ENCODE results near the gene TMEM273. TPM values are rescaled to one million over a fixed set of nuclear protein-coding genes. Genes with fewer than 3 reads are reported as not detected.

Gene TMEM273
- total RNA-seq, 4 donors from 2014 or later = 18.6 to 37.9 (median 28.8) TPM

DNA sequence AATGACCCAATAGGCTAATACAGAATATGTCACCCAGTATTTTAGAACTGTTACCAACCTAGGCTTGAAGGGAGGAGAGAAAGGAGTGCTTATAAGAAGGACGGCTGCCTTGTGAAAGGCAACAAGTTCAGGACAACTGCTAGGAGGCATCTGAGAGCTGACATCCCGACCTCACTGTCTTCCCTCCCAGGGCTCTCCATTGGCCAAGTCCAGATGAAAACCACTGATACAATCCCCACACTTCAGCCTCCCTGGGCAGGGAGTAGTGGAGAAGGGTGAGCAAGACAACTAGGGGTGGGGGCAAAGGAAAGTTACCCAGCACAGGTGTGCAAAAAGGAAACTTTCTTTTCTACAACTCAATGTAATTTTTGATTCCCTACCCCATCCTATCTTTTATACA lies 29.5 kb upstream of the TMEM273 start:
- TF ChIP-seq POLR2A (IDR thresholded peaks at IDR 0.05) = no peak
- no peak for TF ChIP-seq CTCF (IDR thresholded peaks at IDR 0.05)
- TF ChIP-seq EP300 (IDR thresholded peaks at IDR 0.05) = no peak
- Histone ChIP-seq H3K36me3 (no peaks in the 10 kb centered on the region), H3K27me3 (no peaks in the 10 kb centered on the region), H3K4me1 (no peaks in the 10 kb centered on the region), H3K9me3 (peaks cover 0 to 11% (median 0%) of the 10 kb centered on the region in 4 donors), H3K4me3 (no peak overlapping the region), H3K27ac (no peak overlapping the region)
- DNase-seq (ENCODE audit: low spot score in 2 of 2) = no peak
- WGBS, 2 donors = 42 to 51% methylated on average over 2 of the region's 2 CpGs

DNA sequence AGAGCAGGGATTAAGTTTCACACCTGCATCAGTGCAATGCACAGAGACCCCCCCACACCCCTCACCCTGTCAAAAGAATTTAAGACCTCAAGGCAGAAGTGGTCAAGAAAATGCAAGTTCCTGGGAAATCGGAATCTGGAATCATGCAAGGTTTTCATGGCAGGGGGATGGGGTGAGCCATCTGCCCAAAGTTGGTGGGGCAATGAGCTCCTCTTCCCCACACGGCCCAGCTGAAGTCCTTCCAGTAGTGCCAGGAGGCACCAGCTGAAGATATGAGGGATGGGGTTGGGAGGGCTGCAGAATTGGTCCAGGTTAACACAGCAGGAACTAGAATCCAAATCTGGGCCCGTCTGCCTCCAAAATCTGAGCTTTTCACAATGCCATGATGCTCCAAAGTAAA lies 25.0 kb upstream of the TMEM273 start:
- no peak for DNase-seq (ENCODE audit: low spot score in 2 of 2)
- H3K9me3 ChIP-seq = no peaks in the 10 kb centered on the region
- TF ChIP-seq EP300 (IDR thresholded peaks at IDR 0.05) (no peak), POLR2A (IDR thresholded peaks at IDR 0.05) (no peak), CTCF (IDR thresholded peaks at IDR 0.05) (no peak)
- no peaks in the 10 kb centered on the region for H3K4me1 ChIP-seq
- H3K4me3 ChIP-seq = no peak overlapping the region
- no peaks in the 10 kb centered on the region for H3K36me3 ChIP-seq
- H3K27ac ChIP-seq = no peak overlapping the region
- WGBS, 2 donors = 73 to 74% methylated on average over 3 of the region's 3 CpGs
- no peaks in the 10 kb centered on the region for H3K27me3 ChIP-seq

DNA sequence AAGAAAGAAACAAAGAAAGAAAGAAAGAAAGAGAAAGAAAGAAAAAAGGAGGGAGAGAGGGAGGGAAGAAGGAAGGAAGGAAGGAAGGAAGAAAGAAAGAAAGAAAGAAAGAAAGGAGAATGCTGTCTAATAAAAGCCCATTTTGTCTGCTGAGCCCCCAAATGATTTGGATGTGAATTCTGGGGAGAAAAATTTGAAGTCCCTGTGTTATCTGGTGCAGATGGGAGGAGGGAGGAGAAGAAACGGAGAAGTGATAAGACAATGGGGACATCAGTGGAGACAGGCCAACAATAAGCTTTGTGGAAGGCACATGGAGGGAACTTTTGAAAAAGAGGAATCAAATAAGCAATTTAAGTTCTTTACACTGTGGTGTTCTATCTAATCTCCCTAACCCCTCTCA lies 24.6 kb upstream of the TMEM273 start:
- Histone ChIP-seq H3K9me3 (no peaks in the 10 kb centered on the region), H3K4me3 (no peak overlapping the region), H3K27me3 (no peaks in the 10 kb centered on the region), H3K4me1 (no peaks in the 10 kb centered on the region), H3K36me3 (no peaks in the 10 kb centered on the region), H3K27ac (no peak overlapping the region)
- no peak for DNase-seq (ENCODE audit: low spot score in 2 of 2)
- TF ChIP-seq POLR2A (IDR thresholded peaks at IDR 0.05) (no peak), CTCF (IDR thresholded peaks at IDR 0.05) (no peak), EP300 (IDR thresholded peaks at IDR 0.05) (no peak)
- WGBS, 2 donors = 30 to 37% methylated on average over 1 of the region's 1 CpG

GRCh38 chr10:49212076-49212475 lies 23.9 kb upstream of the TMEM273 start:
- no peaks in the 10 kb centered on the region for H3K9me3 ChIP-seq
- no peak overlapping the region for H3K4me3 ChIP-seq
- H3K36me3 ChIP-seq = no peaks in the 10 kb centered on the region
- WGBS, 2 donors = 86 to 88% methylated on average over 1 of the region's 1 CpG
- TF ChIP-seq EP300 (IDR thresholded peaks at IDR 0.05) = no peak
- no peak for TF ChIP-seq POLR2A (IDR thresholded peaks at IDR 0.05)
- no peak for TF ChIP-seq CTCF (IDR thresholded peaks at IDR 0.05)
- no peak for DNase-seq (ENCODE audit: low spot score in 2 of 2)
- no peaks in the 10 kb centered on the region for H3K27me3 ChIP-seq
- H3K27ac ChIP-seq = no peak overlapping the region
- no peaks in the 10 kb centered on the region for H3K4me1 ChIP-seq

DNA sequence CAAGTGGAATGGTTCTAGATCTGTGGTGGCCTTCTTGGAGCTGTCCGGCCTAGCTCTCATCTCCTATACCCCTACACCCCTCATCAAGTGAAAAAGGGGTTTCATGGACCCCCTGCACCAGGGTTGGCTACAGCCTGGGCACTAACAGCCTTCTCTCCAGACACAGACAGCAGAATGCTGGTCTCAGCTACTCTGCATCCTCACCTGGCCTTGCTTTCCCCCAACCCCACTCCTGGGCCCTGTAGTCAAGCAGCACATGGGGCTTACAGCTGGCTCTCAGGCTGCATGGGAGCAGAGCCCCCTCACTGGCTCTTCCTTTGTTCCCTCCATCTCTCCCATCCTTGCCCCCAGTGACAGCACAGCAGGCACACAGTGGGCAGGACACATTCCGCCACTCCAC lies 20.8 kb upstream of the TMEM273 start:
- WGBS, 2 donors = 93 to 96% methylated on average over 2 of the region's 2 CpGs
- Histone ChIP-seq H3K36me3 (no peaks in the 10 kb centered on the region), H3K4me3 (no peak overlapping the region), H3K27ac (no peak overlapping the region), H3K27me3 (no peaks in the 10 kb centered on the region), H3K4me1 (no peaks in the 10 kb centered on the region), H3K9me3 (no peaks in the 10 kb centered on the region)
- DNase-seq (ENCODE audit: low spot score in 2 of 2) = no peak
- TF ChIP-seq POLR2A (IDR thresholded peaks at IDR 0.05) = no peak
- no peak for TF ChIP-seq CTCF (IDR thresholded peaks at IDR 0.05)
- TF ChIP-seq EP300 (IDR thresholded peaks at IDR 0.05) = no peak

All from tibial nerve (tissue), 4 donors.